Stimulated activated naive CD8-positive, alpha-beta T cell treated with anti-CD3 and anti-CD28 coated beads, Interleukin-15, amount 100 ng/mL, for 72 hours (primary cell): Measurements from ENCODE around the gene TNNC2.

Experiments used
- ATAC-seq: fragments of 150-1000 bp; cut with Tn5 transposase; 2 replicates; pipeline ENCODE4 v1.10.0; 2021; ENCODE audit warnings: mild to moderate bottlenecking, moderate library complexity
- DNase-seq, 2 donors: peaks; one replicate each; pipeline ENCODE4 v3.0.0; 2021 to 2022
- H3K27ac Mint-ChIP-seq, 2 donors: one replicate each; pipeline ENCODE4 v1.8.0; 2022; ENCODE audit warnings: mild to moderate bottlenecking in 2 of 2, mixed read lengths in 2 of 2, moderate library complexity in 2 of 2
- H3K27me3 Mint-ChIP-seq: one replicate; pipeline ENCODE4 v1.8.0; 2022; ENCODE audit warnings: mixed read lengths
- H3K4me1 Mint-ChIP-seq: one replicate; pipeline ENCODE4 v1.8.0; 2022; ENCODE audit warnings: mild to moderate bottlenecking, mixed read lengths
- H3K4me3 Mint-ChIP-seq, 2 donors: one replicate each; pipeline ENCODE4 v1.8.0; 2022; ENCODE audit warnings: mild to moderate bottlenecking in 2 of 2, mixed read lengths in 2 of 2, moderate library complexity in 1 of 2
- H3K9me3 Mint-ChIP-seq, 2 donors: one replicate each; pipeline ENCODE4 v1.8.0; 2022; ENCODE audit warnings: mixed read lengths in 2 of 2

TNNC2 gene

GRCh38 chr20:45853484-45853883 lies 26.4 kb upstream of the TNNC2 start:
- no peaks in the 10 kb centered on the region for H3K9me3 Mint-ChIP-seq
- peaks cover 47% of the 10 kb centered on the region for H3K4me1 Mint-ChIP-seq
- H3K27ac Mint-ChIP-seq = no peak overlapping the region
- H3K4me3 Mint-ChIP-seq = no peak overlapping the region
- no peak for DNase-seq
- H3K27me3 Mint-ChIP-seq = no peaks in the 10 kb centered on the region
- ATAC-seq = no peak

- ATAC-seq (no peak), DNase-seq (no peak)
- H3K4me1 Mint-ChIP-seq = peaks cover 39% of the 10 kb centered on the region
- H3K27me3 Mint-ChIP-seq = no peaks in the 10 kb centered on the region
- H3K4me3 Mint-ChIP-seq = no peak overlapping the region
- no peak overlapping the region for H3K27ac Mint-ChIP-seq
- no peaks in the 10 kb centered on the region for H3K9me3 Mint-ChIP-seq
These were observed 25.2 kb upstream of the TNNC2 start for GRCh38 chr20:45852326-45852725.

DNA sequence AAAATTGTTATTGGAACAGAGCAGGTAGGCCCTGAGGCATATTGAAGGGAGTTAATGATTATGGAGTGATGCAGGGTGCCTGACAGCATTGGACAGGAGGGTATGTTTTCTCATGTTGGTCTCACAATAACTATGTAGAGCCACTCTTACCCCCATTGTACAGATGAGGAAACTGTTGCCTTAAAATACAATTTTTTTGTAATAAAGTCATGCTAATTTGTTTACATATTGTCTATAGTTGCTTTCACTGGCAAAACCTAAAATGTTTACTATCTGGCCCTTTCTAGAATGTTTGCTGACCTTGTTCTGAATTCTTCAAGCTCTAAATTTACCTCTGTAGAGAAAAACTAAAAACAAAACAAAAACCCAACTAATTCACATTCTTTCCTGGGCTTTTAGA lies 24.4 kb upstream of the TNNC2 start:
- no peak overlapping the region for H3K4me3 Mint-ChIP-seq
- DNase-seq (no peak), ATAC-seq (no peak)
- H3K4me1 Mint-ChIP-seq = peaks cover 36% of the 10 kb centered on the region
- H3K9me3 Mint-ChIP-seq = no peaks in the 10 kb centered on the region
- H3K27me3 Mint-ChIP-seq = no peaks in the 10 kb centered on the region
- H3K27ac Mint-ChIP-seq = peak overlapping the region in 1 of 2 donors; percentile 69

DNA sequence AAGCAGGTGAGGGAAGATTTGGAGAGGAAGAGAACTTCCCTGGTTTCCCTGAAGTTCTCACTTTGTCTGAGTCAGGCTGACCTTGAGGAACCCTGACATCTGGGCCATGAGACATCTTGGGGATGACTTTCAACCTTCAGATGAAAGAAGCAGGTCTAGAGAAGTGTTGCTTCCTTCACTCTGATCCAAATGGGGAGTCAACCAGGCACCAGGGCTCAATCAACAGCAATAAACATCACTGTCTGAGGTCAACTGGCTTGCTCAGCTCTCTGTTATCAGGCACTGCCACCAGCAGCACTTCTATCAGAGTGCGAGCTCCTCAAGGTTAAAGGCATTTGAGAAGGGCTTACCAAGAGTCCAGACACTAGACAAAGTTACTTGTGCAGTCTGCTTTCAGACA lies 23.8 kb upstream of the TNNC2 start:
- Mint-ChIP-seq H3K27me3 (no peaks in the 10 kb centered on the region), H3K27ac (peak overlapping the region in 1 of 2 donors; percentile 12), H3K9me3 (no peaks in the 10 kb centered on the region), H3K4me1 (peaks cover 30% of the 10 kb centered on the region), H3K4me3 (no peak overlapping the region)
- DNase-seq (no peak), ATAC-seq (no peak)

DNA sequence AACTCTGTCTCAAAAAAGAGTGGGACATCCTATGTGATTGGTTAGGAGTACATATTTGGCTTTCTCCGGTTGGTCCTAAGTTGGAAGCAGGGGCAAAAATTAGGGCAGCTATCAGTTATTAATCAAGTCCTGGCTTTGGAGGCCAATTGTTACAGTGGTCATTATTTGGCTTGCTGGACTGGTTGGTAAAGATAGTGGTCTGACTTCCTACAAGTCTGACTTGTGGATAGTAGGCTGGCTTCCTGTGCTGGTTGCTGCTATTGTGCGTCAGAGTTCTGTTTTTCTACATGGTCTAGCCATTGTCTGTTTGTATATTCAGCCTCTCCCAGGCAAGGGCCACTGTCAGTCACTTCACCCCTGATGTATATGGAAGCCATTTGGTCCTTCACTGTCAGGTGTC lies 23.1 kb upstream of the TNNC2 start:
- Mint-ChIP-seq H3K9me3 (no peaks in the 10 kb centered on the region), H3K27ac (no peak overlapping the region), H3K27me3 (no peaks in the 10 kb centered on the region), H3K4me3 (no peak overlapping the region), H3K4me1 (peaks cover 26% of the 10 kb centered on the region)
- DNase-seq (no peak), ATAC-seq (no peak)

GRCh38 chr20:45848969-45849582 lies 22.0 kb upstream of the TNNC2 start:
- peaks cover 14% of the 10 kb centered on the region for H3K4me1 Mint-ChIP-seq
- no peak for ATAC-seq
- no peaks in the 10 kb centered on the region for H3K27me3 Mint-ChIP-seq
- H3K27ac Mint-ChIP-seq = no peak overlapping the region
- H3K9me3 Mint-ChIP-seq = no peaks in the 10 kb centered on the region
- no peak for DNase-seq
- H3K4me3 Mint-ChIP-seq = no peak overlapping the region

DNA sequence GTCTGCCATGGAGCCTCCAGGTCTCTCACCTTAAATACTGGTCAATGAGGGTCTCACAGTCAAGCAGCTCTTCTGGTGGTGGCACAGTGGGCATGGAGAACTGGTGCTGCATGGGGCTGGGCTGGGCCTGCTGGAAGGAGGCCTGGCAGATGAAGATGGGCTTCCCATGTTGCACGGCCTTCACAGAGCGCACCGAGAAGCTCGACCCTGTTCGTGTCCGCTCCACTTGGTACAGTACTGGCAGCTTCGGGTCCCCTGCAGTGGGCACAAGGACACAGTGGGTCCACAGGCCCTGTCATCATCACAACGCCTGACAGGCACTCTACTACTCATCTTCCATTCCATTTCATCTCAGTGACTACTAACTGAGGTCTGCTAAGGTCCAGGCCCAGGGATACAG lies 21.3 kb upstream of the TNNC2 start:
- peaks cover 8% of the 10 kb centered on the region for H3K4me1 Mint-ChIP-seq
- no peaks in the 10 kb centered on the region for H3K27me3 Mint-ChIP-seq
- H3K4me3 Mint-ChIP-seq = no peak overlapping the region
- no peak for ATAC-seq
- no peaks in the 10 kb centered on the region for H3K9me3 Mint-ChIP-seq
- DNase-seq = no peak
- peak overlapping the region in 1 of 2 donors; percentile 89 for H3K27ac Mint-ChIP-seq

DNA sequence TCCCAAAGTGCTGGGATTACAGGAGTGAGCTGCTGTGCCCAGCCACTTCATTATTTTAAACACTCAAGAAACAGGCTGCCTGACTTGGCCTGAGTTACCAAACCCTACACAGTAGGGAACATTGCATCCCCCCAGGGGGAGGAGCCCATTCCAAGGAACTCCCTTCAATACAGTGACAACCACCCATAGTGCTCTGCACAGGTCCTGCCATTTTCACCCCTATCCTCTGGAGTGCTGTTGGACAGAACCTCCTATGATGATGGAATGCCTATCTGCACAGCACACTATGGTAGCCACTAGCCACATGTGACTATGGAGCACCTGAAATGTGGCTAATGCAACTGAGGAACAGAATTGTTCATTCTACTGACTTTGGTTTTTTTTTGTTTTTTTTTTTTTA lies 18.3 kb upstream of the TNNC2 start:
- no peaks in the 10 kb centered on the region for H3K9me3 Mint-ChIP-seq
- H3K4me3 Mint-ChIP-seq = no peak overlapping the region
- H3K4me1 Mint-ChIP-seq = peaks cover 6% of the 10 kb centered on the region
- DNase-seq (no peak), ATAC-seq (no peak)
- H3K27me3 Mint-ChIP-seq = no peaks in the 10 kb centered on the region
- no peak overlapping the region for H3K27ac Mint-ChIP-seq

- no peak for DNase-seq
- Mint-ChIP-seq H3K27ac (no peak overlapping the region), H3K9me3 (no peaks in the 10 kb centered on the region), H3K4me3 (no peak overlapping the region), H3K4me1 (peaks cover 2% of the 10 kb centered on the region), H3K27me3 (no peaks in the 10 kb centered on the region)
- ATAC-seq = no peak
These were observed 16.4 kb upstream of the TNNC2 start for GRCh38 chr20:45843506-45843905.

DNA sequence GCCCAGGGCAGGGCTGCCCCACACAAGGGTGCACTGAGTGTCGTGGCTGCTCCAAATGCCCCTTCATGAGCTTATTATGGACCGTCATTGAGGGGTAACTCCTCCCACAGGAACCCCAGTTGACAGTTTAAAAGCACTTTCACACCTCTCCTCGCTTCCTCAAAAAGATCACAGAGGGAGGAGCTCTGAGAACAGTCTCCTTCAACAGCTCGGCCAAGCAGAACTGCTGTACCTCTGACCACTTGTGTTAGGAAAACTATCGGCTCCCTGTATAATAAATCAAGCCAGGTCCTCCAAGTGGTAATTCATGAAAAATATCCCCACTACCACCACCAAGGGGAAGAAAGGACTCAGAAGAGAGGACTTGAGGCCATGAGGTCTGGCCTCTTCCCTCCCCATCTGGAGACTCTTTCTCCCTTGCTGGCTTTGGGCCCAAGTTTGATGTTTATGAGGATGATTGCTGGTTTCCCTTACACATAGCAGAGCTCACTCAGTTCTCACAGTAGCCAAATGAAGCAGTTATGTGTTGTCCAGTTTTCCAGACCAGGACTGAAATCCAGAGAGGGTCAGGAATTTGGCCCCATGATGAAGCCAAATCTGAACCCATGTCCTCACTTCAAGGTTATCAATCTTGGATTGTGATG lies 15.2 kb upstream of the TNNC2 start:
- no peaks in the 10 kb centered on the region for H3K9me3 Mint-ChIP-seq
- ATAC-seq = no peak
- no peaks in the 10 kb centered on the region for H3K4me1 Mint-ChIP-seq
- H3K27ac Mint-ChIP-seq = peak overlapping the region in 1 of 2 donors; percentile 7
- no peak overlapping the region for H3K4me3 Mint-ChIP-seq
- DNase-seq = no peak
- H3K27me3 Mint-ChIP-seq = no peaks in the 10 kb centered on the region

GRCh38 chr20:45841407-45842129 lies 14.5 kb upstream of the TNNC2 start:
- no peak overlapping the region for H3K4me3 Mint-ChIP-seq
- H3K27me3 Mint-ChIP-seq = no peaks in the 10 kb centered on the region
- peak overlapping the region in 1 of 2 donors; percentile 84 for H3K27ac Mint-ChIP-seq
- DNase-seq (no peak), ATAC-seq (no peak)
- H3K9me3 Mint-ChIP-seq = no peaks in the 10 kb centered on the region
- H3K4me1 Mint-ChIP-seq = no peaks in the 10 kb centered on the region

DNA sequence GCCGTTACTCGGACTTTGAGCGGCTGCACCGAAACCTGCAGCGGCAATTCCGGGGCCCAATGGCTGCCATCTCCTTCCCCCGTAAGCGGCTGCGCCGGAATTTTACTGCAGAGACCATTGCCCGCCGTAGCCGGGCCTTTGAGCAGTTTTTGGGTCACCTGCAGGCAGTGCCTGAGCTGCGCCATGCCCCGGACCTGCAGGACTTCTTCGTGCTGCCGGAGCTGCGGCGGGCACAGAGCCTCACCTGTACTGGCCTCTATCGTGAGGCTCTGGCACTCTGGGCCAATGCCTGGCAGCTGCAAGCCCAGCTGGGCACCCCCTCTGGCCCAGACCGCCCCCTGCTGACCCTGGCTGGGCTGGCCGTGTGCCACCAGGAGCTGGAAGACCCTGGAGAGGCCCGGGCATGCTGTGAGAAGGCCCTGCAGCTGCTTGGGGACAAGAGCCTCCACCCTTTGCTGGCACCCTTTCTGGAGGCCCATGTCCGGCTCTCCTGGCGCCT lies 13.6 kb upstream of the TNNC2 start:
- no peak for ATAC-seq
- Mint-ChIP-seq H3K9me3 (no peaks in the 10 kb centered on the region), H3K27me3 (no peaks in the 10 kb centered on the region), H3K27ac (peak overlapping the region in 1 of 2 donors; percentile 84), H3K4me1 (no peaks in the 10 kb centered on the region), H3K4me3 (no peak overlapping the region)
- no peak for DNase-seq

GRCh38 chr20:45836841-45837240 lies 9.7 kb upstream of the TNNC2 start:
- peaks cover 11% of the 10 kb centered on the region for H3K4me1 Mint-ChIP-seq
- H3K9me3 Mint-ChIP-seq = no peaks in the 10 kb centered on the region
- ATAC-seq (no peak), DNase-seq (no peak)
- H3K27ac Mint-ChIP-seq = no peak overlapping the region
- no peak overlapping the region for H3K4me3 Mint-ChIP-seq
- H3K27me3 Mint-ChIP-seq = no peaks in the 10 kb centered on the region

DNA sequence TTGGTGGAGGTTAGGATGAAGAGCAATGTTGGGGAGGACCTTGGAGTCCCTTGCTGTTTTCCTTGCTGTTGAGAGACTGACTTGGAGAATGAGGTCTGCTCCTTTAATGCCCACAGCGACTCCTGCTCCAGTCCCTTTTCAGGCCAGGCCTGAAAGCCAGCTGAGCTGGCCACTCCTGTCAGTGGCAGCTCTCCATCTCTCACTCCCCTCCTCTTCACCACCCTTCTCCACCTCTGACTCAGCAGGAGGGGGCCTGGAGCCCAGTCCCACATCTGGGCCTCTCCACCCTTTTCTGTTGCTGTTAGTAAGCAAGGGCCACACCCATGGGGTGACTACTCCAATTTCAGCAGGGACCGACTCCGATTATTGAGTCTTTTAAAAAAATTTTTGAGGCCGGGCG lies 8.7 kb upstream of the TNNC2 start:
- DNase-seq (no peak), ATAC-seq (no peak)
- Mint-ChIP-seq H3K27me3 (no peaks in the 10 kb centered on the region), H3K4me3 (no peak overlapping the region), H3K9me3 (no peaks in the 10 kb centered on the region), H3K4me1 (peaks cover 11% of the 10 kb centered on the region), H3K27ac (no peak overlapping the region)

GRCh38 chr20:45835329-45835765 lies 8.2 kb upstream of the TNNC2 start:
- Mint-ChIP-seq H3K27me3 (no peaks in the 10 kb centered on the region), H3K4me1 (peaks cover 11% of the 10 kb centered on the region), H3K4me3 (no peak overlapping the region), H3K27ac (no peak overlapping the region), H3K9me3 (no peaks in the 10 kb centered on the region)
- no peak for ATAC-seq
- no peak for DNase-seq

- H3K27me3 Mint-ChIP-seq = no peaks in the 10 kb centered on the region
- ATAC-seq (no peak), DNase-seq (no peak)
- no peak overlapping the region for H3K27ac Mint-ChIP-seq
- H3K4me3 Mint-ChIP-seq = peak overlapping the region; percentile 82 to 91
- no peaks in the 10 kb centered on the region for H3K9me3 Mint-ChIP-seq
- H3K4me1 Mint-ChIP-seq = peaks cover 11% of the 10 kb centered on the region
These were observed 7.7 kb upstream of the TNNC2 start for GRCh38 chr20:45834797-45835161.
